SK-N-SH (cell line): ENCODE data around the gene EPB41L2. TPM values are rescaled to one million over a fixed set of nuclear protein-coding genes. Genes with fewer than 3 reads are reported as not detected.

Experiments
- CTCF ChIA-PET: fragments of 300-600, 350-600 bp; formaldehyde crosslinking; extraction: SDS; loops from one replicate; lab custom pipeline; 2021; lab: Yijun Ruan, JAX
- POLR2A ChIA-PET: fragments of 350-600 bp; sonication (Branson Sonifier 250); formaldehyde crosslinking; extraction: SDS; loops from one replicate; lab custom pipeline; 2020; ENCODE audit warnings: antibody characterized with exemption, inconsistent platforms; lab: Yijun Ruan, JAX
- DNase-seq: peaks from one replicate; pipeline ENCODE4 v3.0.0; 2012
- H2AFZ ChIP-seq: fragments of 200-600 bp; sonication (generic); 2 replicates; pipeline ENCODE4 v1.8.1; 2016; ENCODE audit warnings: antibody characterized with exemption, mild to moderate bottlenecking, low read depth
- H3F3A ChIP-seq: fragments of 200-600 bp; sonication (generic); replicated peaks from 2 replicates; pipeline ENCODE3; 2016; ENCODE audit warnings: antibody characterized with exemption, mild to moderate bottlenecking; ENCODE audit not compliant: insufficient read depth
- H3K27ac ChIP-seq, 2 experiments: fragments of 200-500 bp in 1 of 2; fragments of 200-600 bp in 1 of 2; sonication (Bioruptor generic) in 1 of 2; sonication (generic), shearing (Covaris generic) in 1 of 2; 2 replicates each; pipeline versions ENCODE4 v1.5.1 to v1.6.1; 2014 to 2016; ENCODE audit warnings: low read depth in 2 of 2, inconsistent platforms in 1 of 2, low read length in 1 of 2, mild to moderate bottlenecking in 1 of 2, mixed read lengths in 1 of 2
- H3K27me3 ChIP-seq: fragments of 200-600 bp; sonication (generic), shearing (Covaris generic); 2 replicates; pipeline ENCODE4 v1.6.1; 2016; ENCODE audit warnings: mixed run types; ENCODE audit not compliant: insufficient read depth
- H3K36me3 ChIP-seq, 2 experiments: fragments of 200-500 bp in 1 of 2; fragments of 200-600 bp in 1 of 2; sonication (Bioruptor generic) in 1 of 2; sonication (generic) in 1 of 2; replicated peaks in 1 of 2; 2 replicates each; pipeline versions ENCODE3 to v1.5.1; 2014 to 2016; ENCODE audit warnings: low read length in 1 of 2, mild to moderate bottlenecking in 1 of 2; ENCODE audit not compliant: insufficient read depth in 2 of 2, control insufficient read depth in 1 of 2
- H3K4me1 ChIP-seq, 2 experiments: fragments of 200-500 bp in 1 of 2; fragments of 200-600 bp in 1 of 2; sonication (Bioruptor generic) in 1 of 2; sonication (generic), shearing (Covaris generic) in 1 of 2; 2 replicates each; pipeline versions ENCODE4 v1.5.1 to v1.6.1; 2014 to 2016; ENCODE audit warnings: low read depth in 1 of 2, low read length in 1 of 2, mixed run types in 1 of 2; ENCODE audit not compliant: insufficient read depth in 2 of 2, control insufficient read depth in 1 of 2
- H3K4me2 ChIP-seq: fragments of 200-600 bp; sonication (generic), shearing (Covaris generic); 2 replicates; pipeline ENCODE4 v1.6.1; 2017; ENCODE audit warnings: mixed run types
- H3K4me3 ChIP-seq, 2 experiments: fragments of 200-500 bp in 1 of 2; fragments of 200-600 bp in 1 of 2; sonication (Bioruptor generic) in 1 of 2; sonication (generic), shearing (Covaris generic) in 1 of 2; 2 replicates each; pipeline versions ENCODE4 v1.5.1 to v1.8.1; 2014 to 2016; ENCODE audit warnings: low read depth in 2 of 2, inconsistent platforms in 1 of 2, low read length in 1 of 2, mild to moderate bottlenecking in 1 of 2, mixed read lengths in 1 of 2, moderate library complexity in 1 of 2
- H3K79me2 ChIP-seq: fragments of 200-600 bp; sonication (generic); 2 replicates; pipeline ENCODE4 v1.8.1; 2017; ENCODE audit warnings: mild to moderate bottlenecking; ENCODE audit not compliant: insufficient read depth
- H3K9ac ChIP-seq: fragments of 200-600 bp; sonication (generic); 2 replicates; pipeline ENCODE4 v1.6.1; 2017; ENCODE audit warnings: mixed run types
- H3K9me2 ChIP-seq: fragments of 200-600 bp; sonication (generic); 2 replicates; pipeline ENCODE4 v1.6.1; 2017; ENCODE audit warnings: mixed run types
- H3K9me3 ChIP-seq: fragments of 200-600 bp; sonication (generic); 2 replicates; pipeline ENCODE4 v1.6.1; 2017; ENCODE audit warnings: mixed run types, mild to moderate bottlenecking, moderate library complexity
- H4K20me1 ChIP-seq: fragments of 200-600 bp; sonication (generic); 2 replicates; pipeline ENCODE4 v1.6.1; 2017; ENCODE audit warnings: mild to moderate bottlenecking, mixed run types; ENCODE audit not compliant: insufficient read depth
- CHD2 ChIP-seq: fragments of 150-350 bp; IDR thresholded peaks from 2 replicates; pipeline ENCODE4 v1.6.1; 2018; ENCODE audit warnings: low read length; ENCODE audit not compliant: partially characterized antibody
- ELF1 ChIP-seq: IDR thresholded peaks from 2 replicates; pipeline ENCODE4 v1.4.0; 2012
- EZH2phosphoT487 ChIP-seq: fragments of 200-600 bp; sonication (generic); IDR thresholded peaks from 2 replicates; pipeline ENCODE4 v1.6.1; 2017; ENCODE audit warnings: low read depth, mixed run types, mild to moderate bottlenecking, antibody characterized with exemption, moderate library complexity, borderline replicate concordance
- FOXJ3 ChIP-seq: sonication (generic); formaldehyde crosslinking; IDR thresholded peaks from 2 replicates; pipeline ENCODE4 v1.5.1; 2020; ENCODE audit warnings: mild to moderate bottlenecking, missing genetic modification reagents
- JUND ChIP-seq: IDR thresholded peaks from 2 replicates; pipeline ENCODE4 v1.4.0; 2012
- MAX ChIP-seq: IDR thresholded peaks from 2 replicates; pipeline ENCODE4 v1.4.0; 2012; ENCODE audit warnings: low read depth
- MEF2A ChIP-seq: IDR thresholded peaks from 2 replicates; pipeline ENCODE4 v1.4.0; 2012; ENCODE audit warnings: low read depth, borderline replicate concordance
- NFIC ChIP-seq: IDR thresholded peaks from 2 replicates; pipeline ENCODE4 v1.4.0; 2012; ENCODE audit warnings: borderline replicate concordance
- PBX3 ChIP-seq: IDR thresholded peaks from 2 replicates; pipeline ENCODE4; 2012
- POLR2AphosphoS5 ChIP-seq: IDR thresholded peaks from 2 replicates; pipeline ENCODE4 v1.6.1; 2012; ENCODE audit warnings: low read depth, low read length
- RCOR1 ChIP-seq: fragments of 150-350 bp; IDR thresholded peaks from 2 replicates; pipeline ENCODE4 v1.6.1; 2017; ENCODE audit warnings: antibody characterized with exemption, low read length
- REST ChIP-seq: IDR thresholded peaks from 2 replicates; pipeline ENCODE4 v1.6.1; 2012; ENCODE audit warnings: mild to moderate bottlenecking, low read depth, low read length, moderate library complexity
- SMC3 ChIP-seq: IDR thresholded peaks from 2 replicates; pipeline ENCODE4 v1.6.1; 2012; ENCODE audit warnings: low read depth, low read length, improper control_type of control experiment
- TAF1 ChIP-seq: IDR thresholded peaks from 2 replicates; pipeline ENCODE4 v1.6.1; 2012; ENCODE audit warnings: low read depth, mild to moderate bottlenecking, low read length, moderate library complexity, borderline replicate concordance
- USF1 ChIP-seq: IDR thresholded peaks from 2 replicates; pipeline ENCODE4 v1.4.0; 2012; ENCODE audit warnings: low read depth, borderline replicate concordance
- USF2 ChIP-seq: fragments of 150-350 bp; IDR thresholded peaks from 2 replicates; pipeline ENCODE4 v1.6.1; 2017; ENCODE audit warnings: antibody characterized with exemption, low read length, low read depth, borderline replicate concordance
- ZBTB33 ChIP-seq: IDR thresholded peaks from 2 replicates; pipeline ENCODE4 v1.4.0; 2012; ENCODE audit warnings: low read depth, borderline replicate concordance
- WGBS: methylation state at CpG from one replicate; pipeline ENCODE4 v1.1.6; 2017; ENCODE audit warnings: low lambda C conversion rate; 5-methylcytosine and 5-hydroxymethylcytosine counted together
- polyA plus RNA-seq, 3 experiments: library from polyadenylated mRNA; depleted of rRNA; stranded (reverse); fragments of >200 nt; gene quantifications; 2 replicates each; pipeline ENCODE4 v1.2.3, GENCODE V29; 2012

EPB41L2 gene
- polyA plus RNA-seq, 1 of the 3 experiments (the other 2 are of a cell fraction), result 1.4 TPM

GRCh38 chr6:130847001-130847910, 215.8 kb downstream of the EPB41L2 start:
- no peak overlapping the region for H3K4me3 ChIP-seq
- H3K36me3 ChIP-seq, result no peaks in the 10 kb centered on the region
- ChIA-PET CTCF (interaction anchor here (1.2 kb wide), 2 partner anchors 18 to 26 kb away, joined by 3 read pairs; no protein-coding TSS in a partner anchor), POLR2A (no interaction called here)
- H3K27ac ChIP-seq, result no peak overlapping the region
- H3F3A ChIP-seq, result peaks cover 6% of the 10 kb centered on the region
- H3K79me2 ChIP-seq, result no peaks in the 10 kb centered on the region
- no peak overlapping the region for H3K4me2 ChIP-seq
- no peaks in the 10 kb centered on the region for H3K9me3 ChIP-seq
- H3K27me3 ChIP-seq, result no peaks in the 10 kb centered on the region
- H3K9me2 ChIP-seq, result no peaks in the 10 kb centered on the region
- DNase-seq, result no peak
- no peak overlapping the region for H3K9ac ChIP-seq
- WGBS, result 61% methylated on average over 7 of the region's 7 CpGs
- no peaks in the 10 kb centered on the region for H4K20me1 ChIP-seq
- H2AFZ ChIP-seq, result 0 out of 2 replicates have a peak overlapping the region, but pooled peaks have one; percentile 49
- TF ChIP-seq NFIC (no peak), FOXJ3 (CRISPR knock-in tag) (no peak), USF1 (no peak), ELF1 (no peak), TAF1 (no peak), CHD2 (no peak), REST (no peak), SMC3 (no peak), RCOR1 (no peak), POLR2AphosphoS5 (no peak), MAX (no peak)
- H3K4me1 ChIP-seq, result no peaks in the 10 kb centered on the region; a peak in 1 of 4 replicates

GRCh38 chr6:130846501-130846900, 216.5 kb downstream of the EPB41L2 start:
- CTCF ChIA-PET, result interaction anchor here (0.6 to 1.2 kb wide), 3 partner anchors 18 to 525 kb away, joined by 3 read pairs; no protein-coding TSS in a partner anchor
- Histone ChIP-seq H3K27ac (no peak overlapping the region), H3K4me3 (no peak overlapping the region)
- TF ChIP-seq EZH2phosphoT487, result no peak
- no peak for TF ChIP-seq ELF1
- no peak for TF ChIP-seq USF2
- no peak for TF ChIP-seq RCOR1
- TF ChIP-seq CHD2, result no peak
- no peak for TF ChIP-seq JUND
- no peak for TF ChIP-seq SMC3
- TF ChIP-seq ZBTB33, result no peak
- no peak for TF ChIP-seq MEF2A
- no peak for TF ChIP-seq PBX3

More at GRCh38 chr6:130846501-130846900, 216.5 kb downstream of the EPB41L2 start:
- Histone ChIP-seq H3K9me3 (no peaks in the 10 kb centered on the region), H4K20me1 (no peaks in the 10 kb centered on the region), H3K9me2 (no peaks in the 10 kb centered on the region), H3K4me1 (no peaks in the 10 kb centered on the region; a peak in 1 of 4 replicates), H3K36me3 (no peaks in the 10 kb centered on the region), H3F3A (peaks cover 6% of the 10 kb centered on the region), H2AFZ (no peak overlapping the region), H3K9ac (no peak overlapping the region), H3K79me2 (no peaks in the 10 kb centered on the region), H3K27me3 (no peaks in the 10 kb centered on the region), H3K4me2 (no peak overlapping the region)
- no peak for DNase-seq
- WGBS, result 30% methylated on average over 1 of the region's 1 CpG
- POLR2A ChIA-PET, result no interaction called here
